SU-DHL-6 (cell line): ENCODE results near the gene RABL6.

Experiments
- CTCF ChIP-seq: fragments of 200-600 bp; sonication (generic); IDR thresholded peaks from one replicate; pipeline ENCODE4 v1.5.1; 2017; ENCODE audit warnings: antibody characterized with exemption, mild to moderate bottlenecking, low read length, moderate library complexity; ENCODE audit not compliant: insufficient read depth, poor library complexity, severe bottlenecking
- EZH2phosphoT487 ChIP-seq: fragments of 200-600 bp; sonication (generic), shearing (Covaris generic); conservative IDR thresholded peaks from 2 replicates; pipeline ENCODE4 v1.6.1; 2018; ENCODE audit warnings: mild to moderate bottlenecking, antibody characterized with exemption, low read length, moderate library complexity, mixed read lengths

GRCh38 chr9:136839229-136840139 is 31.7 kb downstream of the RABL6 start:
- TF ChIP-seq CTCF (no peak), EZH2phosphoT487 (no peak)
